Fibroblast of lung (primary cell): ENCODE measurements around the gene PCED1A. TPM values are rescaled to one million over a fixed set of nuclear protein-coding genes. Genes with fewer than 3 reads are reported as not detected.

ENCODE experiments used
- DNase-seq, 2 donors: peaks; one replicate each; pipeline versions ENCODE4 v3.0.0 to v3.0.0-alpha.2; 2010; ENCODE audit warnings: low read depth in 2 of 2
- H2AFZ ChIP-seq: 2 replicates; pipeline ENCODE4 v1.5.1; 2012; ENCODE audit warnings: low read length, control low read depth, inconsistent platforms
- H3K27ac ChIP-seq: 2 replicates; pipeline ENCODE4 v1.5.1; 2011; ENCODE audit warnings: low read length, control low read depth; ENCODE audit not compliant: insufficient read depth
- H3K27me3 ChIP-seq: 2 replicates; pipeline ENCODE4 v1.5.1; 2011; ENCODE audit warnings: mild to moderate bottlenecking, low read length; ENCODE audit not compliant: control insufficient read depth, insufficient read depth
- H3K36me3 ChIP-seq: 2 replicates; pipeline ENCODE4 v1.5.1; 2011; ENCODE audit warnings: low read length; ENCODE audit not compliant: control insufficient read depth, insufficient read depth
- H3K4me1 ChIP-seq: 2 replicates; pipeline ENCODE4 v1.5.1; 2011; ENCODE audit warnings: low read length; ENCODE audit not compliant: control insufficient read depth, insufficient read depth; ENCODE audit errors: extremely low read depth
- H3K4me2 ChIP-seq: 2 replicates; pipeline ENCODE4 v1.5.1; 2011; ENCODE audit warnings: low read length, control low read depth; ENCODE audit not compliant: insufficient read depth; ENCODE audit errors: extremely low read depth
- H3K4me3 ChIP-seq, 4 experiments: fragments of 200-600 bp in 1 of 4; sonication (generic) in 1 of 4; replicated peaks in 1 of 4; 2 replicates each; pipeline ENCODE4 v1.5.1; 2011 to 2016; ENCODE audit warnings: low read length in 4 of 4, low read depth in 3 of 4, mild to moderate bottlenecking in 3 of 4, control low read depth in 2 of 4, inconsistent platforms in 1 of 4, mixed read lengths in 1 of 4; ENCODE audit not compliant: insufficient read depth in 1 of 4; ENCODE audit errors: control extremely low read depth in 1 of 4
- H3K79me2 ChIP-seq: 2 replicates; pipeline ENCODE4 v1.5.1; 2012; ENCODE audit warnings: mild to moderate bottlenecking, low read length, inconsistent platforms; ENCODE audit not compliant: control insufficient read depth, insufficient read depth
- H3K9ac ChIP-seq: 2 replicates; pipeline ENCODE4 v1.5.1; 2011; ENCODE audit warnings: mild to moderate bottlenecking, low read length, control low read depth; ENCODE audit not compliant: insufficient read depth
- H3K9me3 ChIP-seq: 2 replicates; pipeline ENCODE4 v1.5.1; 2012; ENCODE audit warnings: low read depth, low read length; ENCODE audit not compliant: control insufficient read depth, insufficient read depth
- H4K20me1 ChIP-seq: 2 replicates; pipeline ENCODE4 v1.5.1; 2011; ENCODE audit warnings: low read length; ENCODE audit not compliant: control insufficient read depth, insufficient read depth; ENCODE audit errors: extremely low read depth
- CTCF ChIP-seq, 2 donors: IDR thresholded peaks in 1 of 2; conservative IDR thresholded peaks in 1 of 2; 1 replicate in 1 of 2; 2 replicates in 1 of 2; pipeline ENCODE4 v1.5.1; 2011 to 2012; ENCODE audit warnings: low read length in 2 of 2, control low read depth in 1 of 2, inconsistent platforms in 1 of 2, low read depth in 1 of 2, mild to moderate bottlenecking in 1 of 2
- EZH2 ChIP-seq: IDR thresholded peaks from 2 replicates; pipeline ENCODE4 v1.5.1; 2012; ENCODE audit warnings: low read length, control low read depth, mild to moderate bottlenecking; ENCODE audit errors: missing control alignments
- polyA plus RNA-seq, 2 donors: library from polyadenylated mRNA; depleted of rRNA in 1 of 2; stranded (reverse) in 1 of 2; unstranded in 1 of 2; fragments of >200 nt; gene quantifications; 2 replicates each; pipeline ENCODE4 v1.2.1, GENCODE V29; 2011 to 2012; ENCODE audit warnings: missing spikeins in 1 of 2
- total RNA-seq: library from RNA; depleted of rRNA; stranded (reverse); fragments of >200 nt; gene quantifications from 2 replicates; pipeline ENCODE4 v1.2.1, GENCODE V29; 2014

Gene PCED1A
- total and polyA plus RNA-seq, 2 donors (not counting 1 experiment from before 2014, with no cell fraction given), result 16.4 to 26.4 TPM

DNA sequence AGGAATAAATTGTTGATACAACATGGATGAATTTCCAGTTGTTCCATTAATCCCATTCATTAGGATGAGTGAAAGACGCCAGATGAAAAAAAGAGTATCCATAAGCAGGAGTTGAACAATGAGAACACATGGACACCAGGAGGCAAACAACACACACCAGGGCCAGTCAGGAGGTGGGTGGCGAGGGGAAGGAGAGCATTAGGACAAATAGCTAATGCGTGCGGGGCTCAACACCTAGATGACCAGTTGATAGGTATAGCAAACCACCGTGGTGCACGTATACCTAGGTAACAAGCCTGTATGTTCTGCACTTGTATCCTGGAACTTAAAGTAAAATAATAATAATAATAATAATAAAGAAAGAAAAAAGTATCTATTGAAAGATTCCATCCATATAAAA is 11.1 kb downstream of the PCED1A start:
- Histone ChIP-seq H3K9ac (no peak overlapping the region), H3K4me1 (no peaks in the 10 kb centered on the region), H3K9me3 (no peaks in the 10 kb centered on the region), H2AFZ (no peak overlapping the region), H3K27ac (no peak overlapping the region), H3K4me2 (no peak overlapping the region), H3K27me3 (peaks cover 4% of the 10 kb centered on the region), H3K36me3 (no peaks in the 10 kb centered on the region), H3K79me2 (no peaks in the 10 kb centered on the region), H4K20me1 (no peaks in the 10 kb centered on the region), H3K4me3 (no peak overlapping the region)
- no peak for DNase-seq
- no peak for TF ChIP-seq CTCF (conservative IDR thresholded peaks at IDR 0.05 in 1 of 2, IDR thresholded peaks at IDR 0.05 in 1 of 2; ENCODE audit: low read depth in 1 of 2, low read length in 2 of 2)
- no peak for TF ChIP-seq EZH2

DNA sequence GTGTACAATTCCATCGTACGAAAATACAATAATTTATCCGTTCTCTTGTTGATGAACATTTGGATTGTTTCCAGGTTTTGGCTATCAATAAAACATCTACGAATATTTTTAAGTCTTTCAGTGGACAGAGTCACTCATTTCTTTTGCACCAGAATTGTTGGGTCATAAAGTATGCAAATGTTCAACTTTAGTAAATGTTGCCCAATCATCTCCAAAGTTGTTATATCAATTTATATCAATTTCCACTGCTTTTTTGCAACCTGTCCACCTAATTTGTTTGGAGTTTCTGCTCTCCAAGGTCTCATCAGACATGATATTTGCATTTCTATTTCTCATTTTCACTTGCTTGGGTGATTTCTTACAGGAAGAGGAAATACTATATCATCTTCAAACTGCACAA is 13.8 kb downstream of the PCED1A start:
- H3K4me1 ChIP-seq, result peaks cover 2% of the 10 kb centered on the region
- no peaks in the 10 kb centered on the region for H3K36me3 ChIP-seq
- no peak overlapping the region for H3K4me2 ChIP-seq
- TF ChIP-seq EZH2 (no peak), CTCF (conservative IDR thresholded peaks at IDR 0.05 in 1 of 2, IDR thresholded peaks at IDR 0.05 in 1 of 2; ENCODE audit: low read depth in 1 of 2, low read length in 2 of 2) (no peak)
- H3K27me3 ChIP-seq, result peaks cover 8% of the 10 kb centered on the region
- DNase-seq, result no peak
- H3K4me3 ChIP-seq, result no peak overlapping the region
- no peak overlapping the region for H2AFZ ChIP-seq
- no peaks in the 10 kb centered on the region for H3K9me3 ChIP-seq
- H3K9ac ChIP-seq, result no peak overlapping the region
- no peak overlapping the region for H3K27ac ChIP-seq
- no peaks in the 10 kb centered on the region for H4K20me1 ChIP-seq
- no peaks in the 10 kb centered on the region for H3K79me2 ChIP-seq

DNA sequence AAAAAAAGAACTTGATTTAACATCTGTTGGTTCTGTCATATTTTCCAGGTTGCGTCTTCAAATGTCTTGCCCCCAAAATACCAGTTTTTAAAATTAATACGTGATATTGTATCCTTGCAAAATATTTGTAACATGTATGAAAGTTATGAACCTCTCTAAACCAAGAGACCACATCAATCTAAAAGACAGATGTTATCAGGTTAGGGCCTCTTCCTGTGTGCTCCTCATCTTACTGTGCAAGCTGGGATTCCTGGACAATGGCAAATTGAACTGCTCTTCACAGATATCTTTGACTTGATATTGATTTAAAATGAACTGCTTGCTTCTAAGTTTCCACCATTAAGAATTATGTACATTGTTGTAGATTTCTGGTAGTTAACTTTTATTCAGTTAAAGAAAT is 14.7 kb downstream of the PCED1A start:
- H3K4me2 ChIP-seq, result no peak overlapping the region
- H3K27me3 ChIP-seq, result peaks cover 15% of the 10 kb centered on the region
- H3K27ac ChIP-seq, result no peak overlapping the region
- no peak for TF ChIP-seq EZH2
- no peaks in the 10 kb centered on the region for H3K79me2 ChIP-seq
- H3K9me3 ChIP-seq, result no peaks in the 10 kb centered on the region
- no peaks in the 10 kb centered on the region for H4K20me1 ChIP-seq
- no peaks in the 10 kb centered on the region for H3K36me3 ChIP-seq
- H3K4me3 ChIP-seq, result no peak overlapping the region
- no peak overlapping the region for H2AFZ ChIP-seq
- peaks cover 5% of the 10 kb centered on the region for H3K4me1 ChIP-seq
- no peak overlapping the region for H3K9ac ChIP-seq
- no peak for DNase-seq
